Bone marrow (tissue), 2 donors: Measurements from ENCODE around the gene NAA16.
"Not testable (repeated sequence)": the region's sequence is repeated elsewhere in the genome, so short reads cannot be mapped to it uniquely, and the experiment has no call there.

Experiments
- DNase-seq, 2 donors: peaks; one replicate each; lab custom pipeline; 2025; lab: John Stamatoyannopoulos, UW

NAA16 gene

DNA sequence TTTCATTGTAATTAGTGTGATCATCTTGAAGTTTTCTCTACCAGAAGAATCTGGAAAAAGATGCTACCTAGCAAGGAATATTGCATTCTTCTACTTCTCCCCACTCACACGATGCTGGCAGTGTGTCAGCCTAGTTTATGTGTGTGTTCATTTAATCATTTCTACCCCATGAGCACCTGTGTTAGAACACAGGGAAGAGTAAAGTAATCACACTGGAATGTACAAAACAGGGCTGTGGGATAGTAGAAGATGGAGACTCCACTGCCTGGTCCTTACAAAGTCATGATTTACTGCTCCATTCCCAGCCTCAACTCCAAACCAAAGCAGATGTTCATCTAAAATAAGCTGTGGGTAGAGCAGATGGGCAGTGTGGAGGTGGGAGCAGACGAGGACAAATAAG is 98.5 kb downstream of the NAA16 start:
- no peak for DNase-seq

DNA sequence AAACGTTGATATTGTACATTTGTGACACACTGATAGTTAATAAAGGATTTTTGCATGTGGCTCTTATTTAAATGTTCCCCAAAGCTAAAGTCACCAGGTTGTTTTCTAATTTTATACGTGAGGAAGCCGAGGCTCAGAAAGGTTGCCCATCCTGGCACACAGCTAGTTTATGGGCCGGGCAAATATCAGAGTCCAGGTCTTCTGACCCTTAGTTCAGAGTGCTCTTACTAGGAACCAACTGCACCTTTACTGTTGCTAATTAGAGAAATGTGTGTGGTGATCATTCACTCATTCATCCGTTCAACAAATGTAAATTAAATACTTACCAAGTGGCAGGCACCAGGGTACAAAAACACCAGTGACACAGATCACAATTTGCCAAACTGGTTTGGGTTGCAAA is 100.0 kb downstream of the NAA16 start:
- DNase-seq: no peak

DNA sequence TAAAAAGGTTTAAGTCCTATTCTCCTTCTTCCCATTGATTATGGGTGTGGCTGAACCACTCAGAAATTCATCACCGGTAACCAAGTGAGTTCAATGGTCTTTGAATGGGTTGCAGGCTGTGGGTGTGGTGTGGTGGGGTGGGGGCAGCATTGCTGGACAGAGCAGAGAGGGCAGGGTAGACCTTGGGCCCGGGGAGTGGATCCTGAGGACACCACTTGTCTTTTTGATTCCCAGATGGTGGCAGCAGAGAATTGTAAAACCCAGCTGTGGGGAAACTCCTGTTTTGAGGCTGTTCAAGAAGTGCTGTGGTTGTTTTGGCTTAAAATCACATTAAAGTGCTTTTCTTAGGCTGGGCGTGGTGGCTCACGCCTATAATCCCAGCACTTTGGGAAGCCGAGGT is 100.5 kb downstream of the NAA16 start:
- no peak for DNase-seq

DNA sequence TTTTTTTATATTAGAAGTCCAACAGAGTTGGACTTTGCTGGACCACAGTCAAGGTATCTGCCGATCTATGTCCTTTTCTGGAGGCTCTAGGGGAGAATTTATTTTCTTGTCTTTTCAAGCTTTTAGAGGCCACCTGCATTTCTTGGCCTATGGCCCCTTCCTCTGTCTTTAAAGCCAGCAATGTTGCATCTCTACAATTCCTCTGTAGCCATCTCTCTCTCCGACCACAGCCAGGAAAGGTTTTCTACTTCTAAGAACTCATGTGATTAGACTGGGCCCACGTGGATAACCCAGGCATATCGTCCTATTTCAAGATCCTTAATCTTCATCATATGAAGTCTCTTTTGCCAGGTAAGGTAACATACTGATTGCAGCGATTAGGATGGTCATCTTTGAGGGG is 102.8 kb downstream of the NAA16 start:
- no peak for DNase-seq

DNA sequence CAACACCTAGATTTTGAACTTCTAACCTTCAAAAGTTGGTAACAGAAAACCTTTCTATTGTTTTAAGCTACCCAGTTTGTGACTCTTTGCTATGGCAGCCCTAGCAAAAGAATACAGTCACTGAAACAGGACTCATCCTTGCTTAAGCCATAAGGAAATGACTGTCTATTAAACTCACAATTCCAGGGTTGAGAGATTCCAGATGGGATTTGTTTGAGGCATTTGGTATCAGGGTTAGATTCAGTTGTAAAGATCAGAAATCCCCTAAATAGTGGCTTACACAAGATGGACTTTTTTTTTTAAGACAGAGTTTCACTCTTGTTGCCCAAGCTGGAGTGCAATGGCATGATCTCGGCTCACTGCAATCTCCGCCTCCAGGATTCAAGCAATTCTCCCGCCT is 105.2 kb downstream of the NAA16 start:
- DNase-seq: no peak

DNA sequence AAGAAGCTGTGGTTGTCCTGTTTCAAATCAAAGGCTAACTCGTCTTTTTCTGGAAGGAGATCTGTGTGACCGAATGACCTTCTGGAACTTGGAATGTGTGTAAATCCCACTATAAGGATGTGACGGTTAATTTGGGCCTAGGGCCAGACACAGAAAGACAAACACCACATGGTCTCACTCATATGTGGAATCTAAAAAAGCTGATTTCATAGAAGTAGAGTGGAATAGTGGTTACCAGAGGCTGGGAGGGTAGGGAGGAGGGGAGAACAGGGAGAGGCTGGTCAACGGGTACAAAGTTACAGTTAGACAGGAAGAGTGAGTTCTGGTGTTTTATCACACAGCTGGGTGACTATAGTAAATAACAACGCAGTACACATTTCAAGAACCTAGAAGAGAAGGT is 107.0 kb downstream of the NAA16 start:
- peak in 1 of 2 donors; percentile 14 for DNase-seq

DNA sequence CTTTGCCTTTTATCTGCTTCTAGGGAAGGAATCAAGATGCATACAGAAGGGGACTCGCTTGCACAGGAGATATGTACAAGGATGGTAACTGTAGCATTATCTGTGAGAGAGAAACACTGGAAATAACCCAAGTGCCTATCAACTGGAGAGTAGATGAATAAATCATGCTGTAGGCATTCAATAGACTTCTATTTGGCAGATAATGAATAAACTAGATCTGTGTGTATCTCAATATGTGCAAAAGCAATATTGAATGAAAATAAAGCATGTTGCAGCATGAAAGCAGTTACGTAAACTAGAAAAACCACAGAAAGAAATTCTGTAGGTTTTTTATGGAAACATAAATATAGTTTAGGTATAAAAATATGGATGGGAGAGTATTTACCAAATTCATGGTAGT is 107.7 kb downstream of the NAA16 start:
- DNase-seq: no peak

DNA sequence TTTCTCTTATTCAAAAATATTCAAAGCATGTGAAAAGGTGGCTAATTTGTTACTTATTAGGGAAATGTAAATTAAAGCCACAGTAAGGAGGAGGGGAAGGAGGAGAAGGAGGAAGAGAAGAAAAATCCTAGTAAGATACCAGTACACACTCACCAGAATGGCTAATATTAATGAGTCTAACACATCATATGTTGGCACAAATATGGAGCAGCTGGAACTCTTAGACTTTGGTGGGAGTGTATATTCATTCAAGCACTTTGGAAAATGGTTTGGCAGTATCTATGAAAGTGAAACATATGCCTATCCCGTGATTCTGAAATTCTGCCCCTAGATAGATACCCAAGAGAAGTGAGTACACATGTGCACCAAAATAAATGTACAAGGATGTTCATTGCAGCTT is 108.1 kb downstream of the NAA16 start:
- no peak for DNase-seq

DNA sequence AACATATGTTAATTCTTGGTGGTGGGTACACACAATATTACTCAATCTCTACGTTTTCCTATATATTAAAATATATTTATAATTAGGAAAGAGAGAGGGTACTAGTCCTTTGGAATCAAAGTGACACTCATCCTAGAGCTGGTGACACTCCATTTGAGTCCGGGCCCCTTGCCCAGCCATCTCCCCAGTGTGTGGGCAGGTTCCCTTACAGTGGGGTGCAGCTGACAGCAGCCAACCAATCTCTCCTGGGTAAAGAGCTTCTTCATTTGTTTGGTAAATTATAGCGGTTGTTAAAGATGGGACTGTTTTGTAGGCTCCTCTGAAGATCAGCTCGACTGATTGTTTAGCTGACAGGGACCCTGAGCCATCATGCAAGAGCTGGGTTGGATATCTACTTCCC is 109.1 kb downstream of the NAA16 start:
- DNase-seq: no peak

DNA sequence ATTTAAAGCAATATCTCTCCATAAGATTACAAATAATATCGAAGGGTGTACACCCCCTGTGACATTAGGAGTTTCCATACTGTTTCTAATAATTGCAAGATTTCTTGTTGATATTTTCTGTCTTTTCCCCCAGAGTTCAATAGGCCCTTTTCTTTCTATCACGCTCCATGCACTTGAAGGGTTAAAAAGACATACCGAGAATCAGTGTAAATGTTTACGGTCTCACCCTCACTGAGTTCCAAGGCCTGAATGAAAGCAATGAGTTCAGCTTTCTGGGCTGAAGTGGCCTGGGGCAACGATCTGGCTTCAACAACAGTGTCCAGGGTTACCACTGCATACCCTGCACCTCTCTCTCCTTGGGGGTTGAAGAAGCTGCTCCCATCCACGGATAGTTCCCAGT is 110.3 kb downstream of the NAA16 start:
- DNase-seq: not testable (repeated sequence)

DNA sequence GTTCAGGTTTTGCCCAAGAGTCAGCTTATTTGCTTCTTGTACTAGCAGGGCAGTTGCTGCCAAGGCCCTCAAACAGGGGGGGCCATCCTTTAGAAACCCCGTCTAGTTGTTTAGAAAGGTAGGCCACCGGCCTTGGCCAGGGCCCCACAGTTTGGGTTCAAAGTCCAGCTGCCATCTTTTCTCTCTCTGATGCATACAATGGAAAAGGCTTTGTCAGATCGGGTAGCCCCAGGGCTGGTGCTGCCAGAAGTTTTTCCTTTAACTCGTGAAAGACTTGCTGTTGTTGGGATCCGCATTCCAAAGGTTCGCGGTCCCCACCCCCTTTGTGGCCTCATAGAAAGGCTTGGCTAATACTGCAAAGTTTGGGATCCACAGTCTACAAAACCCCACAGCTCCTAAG is 110.9 kb downstream of the NAA16 start:
- not testable (repeated sequence) for DNase-seq

DNA sequence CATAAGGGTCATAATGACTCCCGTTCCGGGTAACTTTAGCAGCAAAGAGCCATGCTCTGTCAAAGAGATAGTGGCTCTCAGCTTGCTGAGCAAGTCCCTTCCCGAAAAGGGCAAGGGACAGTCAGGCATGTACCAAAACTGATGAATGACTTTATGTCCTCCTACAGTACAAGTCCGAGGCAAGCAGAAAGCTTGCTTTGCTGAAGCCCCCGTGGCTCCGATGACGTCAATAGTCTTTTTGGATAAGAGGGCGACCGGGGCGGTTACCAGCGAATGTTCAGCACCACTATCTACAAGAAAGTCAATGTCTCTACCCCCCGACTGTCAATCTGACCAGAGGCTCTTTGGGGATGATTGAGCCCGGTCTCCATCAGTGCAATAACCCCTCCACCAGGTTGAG is 112.2 kb downstream of the NAA16 start:
- DNase-seq: not testable (repeated sequence)

DNA sequence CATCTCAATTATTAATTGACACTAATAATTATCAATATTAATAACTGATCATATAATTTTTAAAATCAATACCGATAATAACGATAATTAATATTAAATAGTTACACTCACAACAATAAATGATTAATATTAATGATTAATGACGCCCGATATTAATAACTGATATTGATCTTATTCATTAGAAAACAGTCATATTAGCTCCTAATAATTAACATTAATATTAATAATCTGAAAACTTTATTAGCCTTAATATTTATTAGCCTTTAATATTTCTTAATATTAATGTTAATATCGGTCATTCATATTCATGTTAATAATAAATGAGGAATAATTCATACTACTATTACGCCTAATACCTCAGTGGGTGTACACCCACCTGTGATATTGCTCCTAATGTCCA is 113.6 kb downstream of the NAA16 start:
- not testable (repeated sequence) for DNase-seq

DNA sequence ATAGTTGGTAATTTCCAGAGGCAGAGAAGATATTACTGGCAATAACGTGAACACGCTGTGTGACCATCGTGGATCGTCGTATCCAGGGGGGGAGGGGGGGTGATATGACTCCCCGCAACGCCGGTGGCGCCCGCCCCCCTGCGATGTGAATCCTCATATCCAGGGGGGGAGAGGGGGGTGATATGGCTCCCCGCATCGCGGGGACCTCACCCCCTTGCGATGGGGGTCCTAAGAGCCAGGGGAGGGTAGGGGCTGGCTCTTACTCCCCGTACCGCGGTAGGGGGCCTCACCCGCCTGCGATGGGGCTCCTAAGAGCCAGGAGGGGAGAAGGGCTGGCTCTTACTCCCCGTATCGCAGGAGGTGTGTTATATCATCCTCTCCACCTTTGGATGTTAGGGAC is 115.0 kb downstream of the NAA16 start:
- no peak for DNase-seq
